HEK293 (cell line): ENCODE data around the gene FASN.

ENCODE experiments used
- CTCF ChIP-seq: fragments of 450-650 bp; formaldehyde crosslinking; IDR thresholded peaks from 2 replicates; pipeline ENCODE4 v1.5.1; 2016; ENCODE audit warnings: missing biosample characterization, missing genetic modification characterization
- ELK4 ChIP-seq: IDR thresholded peaks from 2 replicates; pipeline ENCODE4 v1.6.1; 2011; ENCODE audit warnings: mild to moderate bottlenecking, low read depth, low read length, borderline replicate concordance
- HOXA7 ChIP-seq: sonication (generic); formaldehyde crosslinking; IDR thresholded peaks from 2 replicates; pipeline ENCODE4 v1.8.1; 2022; ENCODE audit warnings: missing genetic modification reagents, borderline replicate concordance
- IKZF3 ChIP-seq: fragments of 450-650 bp; IDR thresholded peaks from 2 replicates; pipeline ENCODE4 v1.5.0; 2018; ENCODE audit warnings: missing biosample characterization, mild to moderate bottlenecking, missing genetic modification characterization, moderate library complexity
- KLF10 ChIP-seq: fragments of 450-650 bp; IDR thresholded peaks from 2 replicates; pipeline ENCODE4 v1.5.1; 2018; ENCODE audit warnings: missing biosample characterization, mild to moderate bottlenecking, missing genetic modification characterization
- KLF17 ChIP-seq: fragments of 450-650 bp; formaldehyde crosslinking; IDR thresholded peaks from 2 replicates; pipeline ENCODE4 v1.5.1; 2016; ENCODE audit warnings: missing biosample characterization, missing genetic modification characterization
- SP3 ChIP-seq: fragments of 450-650 bp; formaldehyde crosslinking; IDR thresholded peaks from 2 replicates; pipeline ENCODE4 v1.5.1; 2016; ENCODE audit warnings: missing biosample characterization, missing genetic modification characterization
- SP7 ChIP-seq: fragments of 450-650 bp; formaldehyde crosslinking; IDR thresholded peaks from 2 replicates; pipeline ENCODE4 v1.5.1; 2016; ENCODE audit warnings: missing biosample characterization, missing genetic modification characterization
- ZBTB11 ChIP-seq: fragments of 450-650 bp; formaldehyde crosslinking; conservative IDR thresholded peaks from 2 replicates; pipeline ENCODE4 v1.5.1; 2016; ENCODE audit warnings: low read depth, missing biosample characterization, missing genetic modification characterization
- ZBTB44 ChIP-seq: fragments of 450-650 bp; IDR thresholded peaks from 2 replicates; pipeline ENCODE4 v1.5.1; 2018; ENCODE audit warnings: missing biosample characterization, mild to moderate bottlenecking, missing genetic modification characterization
- ZBTB7A ChIP-seq: fragments of 450-650 bp; formaldehyde crosslinking; IDR thresholded peaks from 2 replicates; pipeline ENCODE4 v1.5.1; 2016; ENCODE audit warnings: low read depth, missing biosample characterization, missing genetic modification characterization
- ZBTB8A ChIP-seq: fragments of 450-650 bp; formaldehyde crosslinking; IDR thresholded peaks from 2 replicates; pipeline ENCODE4 v1.5.1; 2016; ENCODE audit warnings: missing biosample characterization, missing genetic modification characterization
- ZFHX2 ChIP-seq: fragments of 450-650 bp; formaldehyde crosslinking; conservative IDR thresholded peaks from 2 replicates; pipeline ENCODE4 v1.5.1; 2016; ENCODE audit warnings: missing biosample characterization, missing genetic modification characterization
- ZNF184 ChIP-seq: fragments of 450-650 bp; IDR thresholded peaks from 2 replicates; pipeline ENCODE4 v1.5.1; 2018; ENCODE audit warnings: missing biosample characterization, mild to moderate bottlenecking, missing genetic modification characterization
- ZNF266 ChIP-seq: fragments of 450-650 bp; formaldehyde crosslinking; IDR thresholded peaks from 2 replicates; pipeline ENCODE4 v1.5.1; 2016; ENCODE audit warnings: missing biosample characterization, missing genetic modification characterization, low read depth
- ZNF704 ChIP-seq: fragments of 450-650 bp; formaldehyde crosslinking; IDR thresholded peaks from 2 replicates; pipeline ENCODE4 v1.5.1; 2016; ENCODE audit warnings: missing biosample characterization, missing genetic modification characterization
- ZNF76 ChIP-seq: fragments of 450-650 bp; formaldehyde crosslinking; IDR thresholded peaks from 2 replicates; pipeline ENCODE4; 2016; ENCODE audit warnings: low read depth, missing biosample characterization, missing genetic modification characterization, borderline replicate concordance
- ZNF776 ChIP-seq: fragments of 450-650 bp; formaldehyde crosslinking; IDR thresholded peaks from 2 replicates; pipeline ENCODE4 v1.5.0; 2017; ENCODE audit warnings: missing biosample characterization, missing genetic modification characterization, borderline replicate concordance
- ZXDB ChIP-seq: fragments of 450-650 bp; formaldehyde crosslinking; IDR thresholded peaks from 2 replicates; pipeline ENCODE4 v1.5.1; 2016; ENCODE audit warnings: missing biosample characterization, missing genetic modification characterization
- TF ChIP-seq, protein P1 (sequence below): fragments of 450-650 bp; formaldehyde crosslinking; IDR thresholded peaks from 2 replicates; pipeline ENCODE4 v1.5.1; 2017; ENCODE audit warnings: missing biosample characterization, missing genetic modification characterization
- TF ChIP-seq, protein P2 (sequence below): fragments of 450-650 bp; formaldehyde crosslinking; IDR thresholded peaks from 2 replicates; pipeline ENCODE4 v1.5.1; 2017; ENCODE audit warnings: missing biosample characterization, missing genetic modification characterization
- TF ChIP-seq, protein P3 (sequence below): fragments of 450-650 bp; formaldehyde crosslinking; IDR thresholded peaks from 2 replicates; pipeline ENCODE4 v1.5.1; 2016; ENCODE audit warnings: missing biosample characterization, missing genetic modification characterization

FASN gene

GRCh38 chr17:82037092-82037888 lies 60.7 kb downstream of the FASN start, which contains the start of gene DCXR (continued):
- TF ChIP-seq ZBTB8A (peak; percentile 93), KLF17 (tag by site-specific recombination) (peak; percentile 85), HOXA7 (CRISPR knock-in tag) (no peak), KLF10 (peak; percentile 100), ZXDB (tag by site-specific recombination) (no peak), ZBTB11 (tag by site-specific recombination) (peak; percentile 78), ZNF266 (tag by site-specific recombination) (no peak), ZNF704 (tag by site-specific recombination) (no peak), IKZF3 (tag by site-specific recombination) (no peak), CTCF (tag by site-specific recombination) (peak; percentile 94), ZNF776 (no peak), ELK4 (no peak), SP3 (peak; percentile 92), ZFHX2 (tag by site-specific recombination) (peak; percentile 97), SP7 (tag by site-specific recombination) (peak; percentile 91), ZNF76 (tag by site-specific recombination) (peak; percentile 51; the same call in 1 of the 2 replicates), ZBTB7A (tag by site-specific recombination) (no peak; the same call in 1 of the 2 replicates), ZNF184 (no peak), ZBTB44 (peak; percentile 50; the same call in 1 of the 2 replicates)
- TF ChIP-seq, protein P1, sequence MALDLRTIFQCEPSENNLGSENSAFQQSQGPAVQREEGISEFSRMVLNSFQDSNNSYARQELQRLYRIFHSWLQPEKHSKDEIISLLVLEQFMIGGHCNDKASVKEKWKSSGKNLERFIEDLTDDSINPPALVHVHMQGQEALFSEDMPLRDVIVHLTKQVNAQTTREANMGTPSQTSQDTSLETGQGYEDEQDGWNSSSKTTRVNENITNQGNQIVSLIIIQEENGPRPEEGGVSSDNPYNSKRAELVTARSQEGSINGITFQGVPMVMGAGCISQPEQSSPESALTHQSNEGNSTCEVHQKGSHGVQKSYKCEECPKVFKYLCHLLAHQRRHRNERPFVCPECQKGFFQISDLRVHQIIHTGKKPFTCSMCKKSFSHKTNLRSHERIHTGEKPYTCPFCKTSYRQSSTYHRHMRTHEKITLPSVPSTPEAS (tag by site-specific recombination) = no peak
- TF ChIP-seq, protein P2, sequence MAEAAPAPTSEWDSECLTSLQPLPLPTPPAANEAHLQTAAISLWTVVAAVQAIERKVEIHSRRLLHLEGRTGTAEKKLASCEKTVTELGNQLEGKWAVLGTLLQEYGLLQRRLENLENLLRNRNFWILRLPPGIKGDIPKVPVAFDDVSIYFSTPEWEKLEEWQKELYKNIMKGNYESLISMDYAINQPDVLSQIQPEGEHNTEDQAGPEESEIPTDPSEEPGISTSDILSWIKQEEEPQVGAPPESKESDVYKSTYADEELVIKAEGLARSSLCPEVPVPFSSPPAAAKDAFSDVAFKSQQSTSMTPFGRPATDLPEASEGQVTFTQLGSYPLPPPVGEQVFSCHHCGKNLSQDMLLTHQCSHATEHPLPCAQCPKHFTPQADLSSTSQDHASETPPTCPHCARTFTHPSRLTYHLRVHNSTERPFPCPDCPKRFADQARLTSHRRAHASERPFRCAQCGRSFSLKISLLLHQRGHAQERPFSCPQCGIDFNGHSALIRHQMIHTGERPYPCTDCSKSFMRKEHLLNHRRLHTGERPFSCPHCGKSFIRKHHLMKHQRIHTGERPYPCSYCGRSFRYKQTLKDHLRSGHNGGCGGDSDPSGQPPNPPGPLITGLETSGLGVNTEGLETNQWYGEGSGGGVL (tag by site-specific recombination) = peak; percentile 20; the same call in 1 of the 2 replicates
- TF ChIP-seq, protein P3, sequence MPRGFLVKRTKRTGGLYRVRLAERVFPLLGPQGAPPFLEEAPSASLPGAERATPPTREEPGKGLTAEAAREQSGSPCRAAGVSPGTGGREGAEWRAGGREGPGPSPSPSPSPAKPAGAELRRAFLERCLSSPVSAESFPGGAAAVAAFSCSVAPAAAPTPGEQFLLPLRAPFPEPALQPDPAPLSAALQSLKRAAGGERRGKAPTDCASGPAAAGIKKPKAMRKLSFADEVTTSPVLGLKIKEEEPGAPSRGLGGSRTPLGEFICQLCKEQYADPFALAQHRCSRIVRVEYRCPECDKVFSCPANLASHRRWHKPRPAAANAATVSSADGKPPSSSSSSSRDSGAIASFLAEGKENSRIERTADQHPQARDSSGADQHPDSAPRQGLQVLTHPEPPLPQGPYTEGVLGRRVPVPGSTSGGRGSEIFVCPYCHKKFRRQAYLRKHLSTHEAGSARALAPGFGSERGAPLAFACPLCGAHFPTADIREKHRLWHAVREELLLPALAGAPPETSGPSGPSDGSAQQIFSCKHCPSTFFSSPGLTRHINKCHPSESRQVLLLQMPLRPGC (tag by site-specific recombination) = peak; percentile 41; the same call in 1 of the 2 replicates
